NB4 (cell line): ENCODE data around the gene ESR2.

Experiments used
- CTCF ChIP-seq: IDR thresholded peaks from one replicate; pipeline ENCODE4 v1.5.1; 2012; ENCODE audit warnings: low read depth, low read length
- MAX ChIP-seq: IDR thresholded peaks from 2 replicates; pipeline ENCODE4 v1.6.1; 2011; ENCODE audit warnings: low read depth, low read length
- MYC ChIP-seq: IDR thresholded peaks from 2 replicates; pipeline ENCODE4 v1.6.1; 2011; ENCODE audit warnings: low read depth, low read length
- POLR2A ChIP-seq: IDR thresholded peaks from 2 replicates; pipeline ENCODE4 v1.6.1; 2011; ENCODE audit warnings: mild to moderate bottlenecking; ENCODE audit not compliant: insufficient read length; ENCODE audit errors: extremely low read depth

GRCh38 chr14:64196056-64196455, 98.1 kb downstream of the ESR2 start:
- TF ChIP-seq CTCF: no peak
- TF ChIP-seq MAX: no peak
- TF ChIP-seq POLR2A: no peak
- no peak for TF ChIP-seq MYC
